SH-SY5Y (cell line): ENCODE results near the gene RNF214.

Experiments used
- GATA2 ChIP-seq: IDR thresholded peaks from 2 replicates; pipeline ENCODE4 v1.6.1; 2011; ENCODE audit warnings: mild to moderate bottlenecking, low read depth, low read length
- GATA3 ChIP-seq: IDR thresholded peaks from 2 replicates; pipeline ENCODE4 v1.6.1; 2011; ENCODE audit warnings: low read depth, mild to moderate bottlenecking, low read length, moderate library complexity

DNA sequence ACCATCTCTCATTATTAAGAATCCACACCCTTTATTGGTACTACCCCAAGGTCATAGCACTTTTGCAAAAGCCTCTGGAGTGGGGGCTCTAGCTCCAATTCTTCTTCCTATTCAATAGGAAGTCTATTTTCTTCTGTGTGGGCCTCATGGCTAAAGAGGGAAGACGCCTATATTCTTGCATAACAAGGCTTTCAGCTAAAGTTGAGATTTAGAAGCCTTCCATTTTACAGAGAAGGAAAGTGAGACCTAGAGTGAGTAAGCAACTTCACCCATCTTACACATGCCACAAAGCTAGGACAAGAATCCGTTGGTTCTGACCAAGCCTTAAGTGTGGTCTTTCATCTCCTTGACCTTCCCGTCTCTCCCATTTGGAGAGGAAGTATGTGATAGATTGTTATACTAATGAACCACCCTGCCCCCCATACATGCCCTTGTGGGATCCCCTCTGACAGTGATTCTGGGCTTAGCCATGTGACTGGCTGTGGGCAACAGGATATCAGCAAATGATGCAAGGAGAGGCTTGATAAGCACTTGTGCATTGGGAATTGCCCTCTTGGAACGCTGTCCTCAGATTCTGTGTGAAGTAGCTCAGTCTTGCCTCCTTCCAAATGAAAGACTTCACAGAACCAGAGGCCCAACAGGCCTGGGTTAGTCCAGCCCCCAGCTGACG, 71.3 kb downstream of the RNF214 start:
- TF ChIP-seq GATA3 (no peak), GATA2 (no peak)
